Nephron (organoid): Measurements from ENCODE around the gene TESMIN.

Experiments
- H3K27ac Mint-ChIP-seq, 3 experiments: 2 replicates each; pipeline ENCODE4 v1.8.0; 2020; ENCODE audit warnings: mixed read lengths in 3 of 3, mild to moderate bottlenecking in 2 of 3, moderate library complexity in 1 of 3
- H3K27me3 Mint-ChIP-seq: 2 replicates; pipeline ENCODE4 v1.8.0; 2021; ENCODE audit warnings: low read depth, mild to moderate bottlenecking, moderate library complexity, mixed read lengths
- H3K36me3 Mint-ChIP-seq: 2 replicates; pipeline ENCODE4 v1.8.0; 2020; ENCODE audit warnings: low read depth, mixed read lengths
- H3K4me1 Mint-ChIP-seq: 2 replicates; pipeline ENCODE4 v1.8.0; 2020; ENCODE audit warnings: mixed read lengths
- H3K4me3 Mint-ChIP-seq, 3 experiments: 2 replicates each; pipeline ENCODE4 v1.8.0; 2020; ENCODE audit warnings: mild to moderate bottlenecking in 3 of 3, mixed read lengths in 3 of 3, moderate library complexity in 2 of 3
- H3K9me3 Mint-ChIP-seq: 2 replicates; pipeline ENCODE4 v1.8.0; 2020; ENCODE audit warnings: mixed read lengths
- TF ChIP-seq, protein P1 (sequence below), 3 experiments: fragments of 200-600 bp; sonication (generic); IDR thresholded peaks; one replicate each; pipeline ENCODE4 v1.5.0; 2021; ENCODE audit warnings: antibody characterized with exemption in 3 of 3; ENCODE audit not compliant: unreplicated experiment in 3 of 3

Gene TESMIN

DNA sequence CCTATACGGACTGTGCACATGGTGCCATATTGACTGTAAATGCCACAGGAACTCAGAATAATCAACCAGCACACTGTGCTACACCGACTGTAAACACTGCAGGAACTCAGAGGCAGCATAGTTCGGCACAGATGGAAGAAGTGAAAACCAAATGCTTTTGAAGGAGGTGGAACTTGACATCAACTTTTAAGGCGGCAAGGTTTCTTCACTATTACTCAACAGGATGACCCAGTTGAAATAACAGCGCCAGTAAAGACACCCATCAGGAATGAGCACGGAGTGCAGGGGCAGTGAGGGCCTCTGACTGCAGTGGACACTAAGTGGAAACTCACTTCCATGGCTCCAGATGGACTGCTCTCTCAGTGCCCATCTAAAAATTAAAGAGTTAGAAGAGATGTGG lies 15.7 kb downstream of the TESMIN start:
- peaks cover 13% of the 10 kb centered on the region for H3K27me3 Mint-ChIP-seq

DNA sequence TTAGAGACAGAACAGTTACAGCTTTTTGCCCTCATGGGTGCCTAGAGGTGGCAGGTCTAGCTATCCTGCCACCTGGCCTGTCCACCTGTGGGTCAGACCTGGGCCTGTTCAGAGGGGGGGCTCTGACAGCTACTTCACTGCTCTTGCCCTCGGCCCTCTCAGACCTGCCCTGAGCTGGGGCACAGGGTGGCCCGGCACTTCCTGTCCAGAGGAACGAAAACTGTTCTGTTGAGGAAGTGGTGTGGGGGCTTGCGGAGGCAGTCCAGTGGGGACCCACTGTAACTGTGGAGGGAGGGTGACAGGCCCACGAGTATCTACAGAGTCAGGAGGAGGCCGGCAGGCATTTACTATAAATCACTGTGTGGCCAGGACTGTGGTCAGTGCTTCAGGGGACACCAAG lies 16.2 kb downstream of the TESMIN start:
- TF ChIP-seq, protein P1, sequence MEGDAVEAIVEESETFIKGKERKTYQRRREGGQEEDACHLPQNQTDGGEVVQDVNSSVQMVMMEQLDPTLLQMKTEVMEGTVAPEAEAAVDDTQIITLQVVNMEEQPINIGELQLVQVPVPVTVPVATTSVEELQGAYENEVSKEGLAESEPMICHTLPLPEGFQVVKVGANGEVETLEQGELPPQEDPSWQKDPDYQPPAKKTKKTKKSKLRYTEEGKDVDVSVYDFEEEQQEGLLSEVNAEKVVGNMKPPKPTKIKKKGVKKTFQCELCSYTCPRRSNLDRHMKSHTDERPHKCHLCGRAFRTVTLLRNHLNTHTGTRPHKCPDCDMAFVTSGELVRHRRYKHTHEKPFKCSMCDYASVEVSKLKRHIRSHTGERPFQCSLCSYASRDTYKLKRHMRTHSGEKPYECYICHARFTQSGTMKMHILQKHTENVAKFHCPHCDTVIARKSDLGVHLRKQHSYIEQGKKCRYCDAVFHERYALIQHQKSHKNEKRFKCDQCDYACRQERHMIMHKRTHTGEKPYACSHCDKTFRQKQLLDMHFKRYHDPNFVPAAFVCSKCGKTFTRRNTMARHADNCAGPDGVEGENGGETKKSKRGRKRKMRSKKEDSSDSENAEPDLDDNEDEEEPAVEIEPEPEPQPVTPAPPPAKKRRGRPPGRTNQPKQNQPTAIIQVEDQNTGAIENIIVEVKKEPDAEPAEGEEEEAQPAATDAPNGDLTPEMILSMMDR (IDR thresholded peaks at IDR 0.05; ENCODE audit: unreplicated experiment in 3 of 3) = no peak
- Mint-ChIP-seq H3K36me3 (no peaks in the 10 kb centered on the region), H3K9me3 (no peaks in the 10 kb centered on the region), H3K4me3 (no peak overlapping the region), H3K27ac (no peak overlapping the region), H3K4me1 (no peaks in the 10 kb centered on the region), H3K27me3 (peaks cover 15% of the 10 kb centered on the region)

More for the DNA sequence above, 15.7 kb downstream of the TESMIN start:
- Mint-ChIP-seq H3K27ac (no peak overlapping the region), H3K36me3 (no peaks in the 10 kb centered on the region), H3K4me3 (no peak overlapping the region), H3K9me3 (no peaks in the 10 kb centered on the region), H3K4me1 (no peaks in the 10 kb centered on the region)
- TF ChIP-seq, protein P1 (IDR thresholded peaks at IDR 0.05; ENCODE audit: unreplicated experiment in 3 of 3) = no peak

DNA sequence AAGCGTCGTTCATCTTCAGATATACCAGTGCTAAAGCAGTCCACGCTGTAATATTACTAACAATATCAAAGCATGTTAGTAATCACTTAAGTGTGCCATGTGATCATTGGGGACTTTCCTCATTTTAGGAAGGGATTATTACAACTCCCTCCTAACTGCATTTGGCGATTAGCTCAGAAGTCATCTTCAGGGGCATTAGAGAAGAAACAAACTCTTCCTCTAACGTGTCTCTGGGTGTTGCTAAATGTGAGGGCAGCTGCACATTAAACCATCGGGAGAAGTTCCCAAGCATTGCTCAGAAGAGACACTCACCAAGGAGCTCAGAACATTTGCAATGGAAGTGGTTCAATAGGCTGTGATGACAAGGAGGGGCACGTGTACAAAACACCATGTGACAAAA lies 17.2 kb downstream of the TESMIN start:
- Mint-ChIP-seq H3K27ac (no peak overlapping the region), H3K36me3 (no peaks in the 10 kb centered on the region), H3K9me3 (no peaks in the 10 kb centered on the region), H3K27me3 (peaks cover 15% of the 10 kb centered on the region), H3K4me3 (no peak overlapping the region), H3K4me1 (no peaks in the 10 kb centered on the region)
- TF ChIP-seq, protein P1 (IDR thresholded peaks at IDR 0.05; ENCODE audit: unreplicated experiment in 3 of 3) = no peak

DNA sequence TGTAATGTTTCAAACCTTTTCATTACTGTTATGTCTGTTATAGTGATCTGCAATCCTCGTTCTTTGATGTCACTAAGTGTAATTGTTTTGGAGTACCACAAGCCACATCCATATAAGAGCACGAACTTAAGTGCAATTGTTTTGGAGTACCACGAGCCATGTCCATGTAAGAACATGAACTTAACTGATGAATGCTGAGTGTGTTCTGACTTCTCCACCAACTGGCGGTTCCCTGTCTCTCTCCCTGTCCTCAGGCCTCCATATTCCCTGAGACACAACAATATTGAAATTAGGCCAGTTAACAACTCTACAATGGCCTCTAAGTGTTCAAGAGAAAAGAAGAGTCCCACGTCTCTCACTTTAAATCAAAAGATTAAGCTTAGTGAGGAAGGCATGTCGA lies 23.5 kb downstream of the TESMIN start:
- Mint-ChIP-seq H3K4me1 (no peaks in the 10 kb centered on the region), H3K27ac (no peak overlapping the region), H3K9me3 (no peaks in the 10 kb centered on the region), H3K36me3 (no peaks in the 10 kb centered on the region), H3K4me3 (no peak overlapping the region), H3K27me3 (peaks cover 22% of the 10 kb centered on the region)
- TF ChIP-seq, protein P1 (IDR thresholded peaks at IDR 0.05; ENCODE audit: unreplicated experiment in 3 of 3) = no peak

DNA sequence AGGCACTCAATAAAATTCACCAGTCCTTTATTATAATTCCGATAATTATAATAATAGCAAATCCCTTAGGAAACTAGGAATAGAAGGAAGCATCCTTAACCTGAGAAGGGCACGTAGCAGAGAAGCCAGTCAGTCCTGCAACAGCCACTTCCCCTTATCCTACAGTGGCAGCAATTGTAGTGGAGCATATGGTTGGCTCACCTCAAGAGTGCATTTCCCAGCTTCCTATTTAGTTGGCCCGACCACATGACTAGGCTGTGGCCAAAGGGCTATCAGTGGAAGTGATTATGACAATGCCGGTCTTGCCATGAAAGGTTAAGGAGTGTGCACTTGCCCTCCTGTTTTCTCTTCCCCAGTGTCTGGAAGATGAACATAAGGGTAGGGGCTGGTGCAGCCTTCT lies 27.0 kb downstream of the TESMIN start:
- no peak overlapping the region for H3K4me3 Mint-ChIP-seq
- no peaks in the 10 kb centered on the region for H3K4me1 Mint-ChIP-seq
- H3K27ac Mint-ChIP-seq = no peak overlapping the region
- peaks cover 18% of the 10 kb centered on the region for H3K9me3 Mint-ChIP-seq
- peaks cover 18% of the 10 kb centered on the region for H3K36me3 Mint-ChIP-seq
- peaks cover 16% of the 10 kb centered on the region for H3K27me3 Mint-ChIP-seq
- TF ChIP-seq, protein P1 (IDR thresholded peaks at IDR 0.05; ENCODE audit: unreplicated experiment in 3 of 3) = no peak

DNA sequence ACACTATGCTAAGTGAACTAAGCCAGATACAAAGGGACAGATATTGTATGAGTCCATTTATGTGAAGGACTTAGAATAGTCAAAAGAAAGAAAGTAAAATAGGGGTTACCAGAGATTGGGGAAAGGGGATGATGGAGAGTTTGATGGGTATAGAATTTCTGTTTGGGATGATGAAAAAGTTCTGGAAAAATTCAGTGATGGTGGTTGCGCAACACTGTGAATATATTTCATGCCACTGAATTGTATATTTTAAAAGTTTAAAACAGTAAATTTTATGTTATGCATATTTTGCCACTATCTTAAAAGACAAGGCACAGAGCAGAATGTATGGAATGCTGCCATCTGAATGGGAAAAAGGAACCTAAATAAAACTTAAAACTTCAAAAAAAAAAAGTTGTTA lies 29.2 kb downstream of the TESMIN start:
- TF ChIP-seq, protein P1 (IDR thresholded peaks at IDR 0.05; ENCODE audit: unreplicated experiment in 3 of 3) = no peak
- Mint-ChIP-seq H3K4me3 (no peak overlapping the region), H3K27me3 (peaks cover 10% of the 10 kb centered on the region), H3K9me3 (peaks cover 26% of the 10 kb centered on the region), H3K4me1 (no peaks in the 10 kb centered on the region), H3K36me3 (peaks cover 22% of the 10 kb centered on the region), H3K27ac (no peak overlapping the region)
